Measurements from ENCODE around the gene CAMK2B. TPM values are rescaled to one million over a fixed set of nuclear protein-coding genes. Genes with fewer than 3 reads are reported as not detected.

Gene CAMK2B
- total RNA-seq, 1 experiment from 2014 or later: 0.13 TPM

DNA sequence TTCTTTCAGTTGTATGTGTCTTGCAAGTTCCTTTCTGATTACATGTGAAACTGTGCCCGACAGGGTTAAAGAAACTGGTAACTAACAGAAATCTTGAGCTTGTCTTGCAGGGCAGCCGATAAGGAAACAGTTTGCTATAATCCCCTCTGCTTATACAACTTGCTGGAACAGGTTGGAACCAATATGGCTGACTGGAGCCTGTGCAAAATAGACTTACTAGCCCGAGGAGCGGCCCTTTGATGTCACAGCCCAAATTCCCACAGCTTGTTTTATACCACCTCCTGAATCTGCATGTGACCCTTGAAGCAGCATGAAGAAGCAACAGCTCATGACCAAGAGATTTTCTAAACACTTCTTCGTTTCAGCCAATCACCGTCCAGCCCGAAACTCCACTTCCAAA is 127.9 kb downstream of the CAMK2B start:
- no peak overlapping the region for H3K27ac ChIP-seq (ENCODE audit: low read depth, low read length, poor library complexity, severe bottlenecking)
- TF ChIP-seq EZH2 (IDR thresholded peaks at IDR 0.05; ENCODE audit: borderline replicate concordance, low read depth, low read length, poor library complexity, severe bottlenecking): no peak
- TF ChIP-seq, protein P1, sequence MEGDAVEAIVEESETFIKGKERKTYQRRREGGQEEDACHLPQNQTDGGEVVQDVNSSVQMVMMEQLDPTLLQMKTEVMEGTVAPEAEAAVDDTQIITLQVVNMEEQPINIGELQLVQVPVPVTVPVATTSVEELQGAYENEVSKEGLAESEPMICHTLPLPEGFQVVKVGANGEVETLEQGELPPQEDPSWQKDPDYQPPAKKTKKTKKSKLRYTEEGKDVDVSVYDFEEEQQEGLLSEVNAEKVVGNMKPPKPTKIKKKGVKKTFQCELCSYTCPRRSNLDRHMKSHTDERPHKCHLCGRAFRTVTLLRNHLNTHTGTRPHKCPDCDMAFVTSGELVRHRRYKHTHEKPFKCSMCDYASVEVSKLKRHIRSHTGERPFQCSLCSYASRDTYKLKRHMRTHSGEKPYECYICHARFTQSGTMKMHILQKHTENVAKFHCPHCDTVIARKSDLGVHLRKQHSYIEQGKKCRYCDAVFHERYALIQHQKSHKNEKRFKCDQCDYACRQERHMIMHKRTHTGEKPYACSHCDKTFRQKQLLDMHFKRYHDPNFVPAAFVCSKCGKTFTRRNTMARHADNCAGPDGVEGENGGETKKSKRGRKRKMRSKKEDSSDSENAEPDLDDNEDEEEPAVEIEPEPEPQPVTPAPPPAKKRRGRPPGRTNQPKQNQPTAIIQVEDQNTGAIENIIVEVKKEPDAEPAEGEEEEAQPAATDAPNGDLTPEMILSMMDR (conservative IDR thresholded peaks at IDR 0.05; ENCODE audit: low read depth, low read length): no peak
- no peaks in the 10 kb centered on the region for H3K36me3 ChIP-seq (ENCODE audit: insufficient read depth, low read length, poor library complexity, severe bottlenecking)
- H3K4me3 ChIP-seq (ENCODE audit: low read depth, low read length, poor library complexity, severe bottlenecking): no peak overlapping the region
- DNase-seq (ENCODE audit: low spot score): no peak
- BruUV-seq (replicated peaks): no TSS peak
- H3K27me3 ChIP-seq (replicated peaks; ENCODE audit: insufficient read depth, low read depth, low read length, poor library complexity): no peaks in the 10 kb centered on the region
- ChIA-PET CTCF (no interaction called here), POLR2A (ENCODE audit: low non-redundant PET) (no interaction called here)
- intact Hi-C loops (cut with micrococcal nuclease; ENCODE audit: unreplicated experiment): loop anchor here (5.0 kb wide), 1 partner anchor 125 kb away; no protein-coding TSS in a partner anchor
- no peaks in the 10 kb centered on the region for H3K9me3 ChIP-seq (ENCODE audit: low read depth, low read length, poor library complexity, severe bottlenecking)
- H3K4me1 ChIP-seq (ENCODE audit: insufficient read depth, low read length, poor library complexity, severe bottlenecking): no peaks in the 10 kb centered on the region

DNA sequence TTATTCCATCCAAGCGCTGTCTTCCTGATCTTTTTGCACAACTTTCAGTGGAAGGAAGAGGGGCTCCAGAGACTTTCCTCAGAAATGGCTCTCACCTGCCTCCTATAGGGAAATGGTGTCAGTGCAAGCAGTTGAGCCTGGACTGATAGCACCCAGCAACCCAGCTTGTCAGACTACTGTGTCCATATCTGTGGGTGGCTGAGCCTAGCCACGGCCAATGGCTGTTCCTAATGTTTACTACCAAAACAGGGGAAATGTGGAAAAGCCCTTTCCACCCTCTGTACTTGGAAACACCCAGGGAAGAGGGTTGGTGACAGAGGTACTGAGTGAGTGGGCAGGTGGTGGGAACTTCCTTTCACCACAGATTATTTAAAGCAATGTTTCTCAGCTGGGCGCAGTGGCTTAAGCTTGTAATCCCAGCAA is 128.9 kb downstream of the CAMK2B start:
- BruUV-seq (replicated peaks): no TSS peak
- Histone ChIP-seq H3K4me3 (ENCODE audit: low read depth, low read length, poor library complexity, severe bottlenecking) (no peak overlapping the region), H3K27ac (ENCODE audit: low read depth, low read length, poor library complexity, severe bottlenecking) (no peak overlapping the region), H3K27me3 (replicated peaks; ENCODE audit: insufficient read depth, low read depth, low read length, poor library complexity) (no peaks in the 10 kb centered on the region), H3K4me1 (ENCODE audit: insufficient read depth, low read length, poor library complexity, severe bottlenecking) (no peaks in the 10 kb centered on the region), H3K36me3 (ENCODE audit: insufficient read depth, low read length, poor library complexity, severe bottlenecking) (no peaks in the 10 kb centered on the region), H3K9me3 (ENCODE audit: low read depth, low read length, poor library complexity, severe bottlenecking) (no peaks in the 10 kb centered on the region)
- ChIA-PET CTCF (interaction anchor here (0.9 kb wide), 1 partner anchor 124 kb away, joined by 3 read pairs; no protein-coding TSS in a partner anchor), POLR2A (ENCODE audit: low non-redundant PET) (no interaction called here)
- intact Hi-C loops (cut with micrococcal nuclease; ENCODE audit: unreplicated experiment): loop anchor here (5.0 kb wide), 1 partner anchor 124 kb away; no protein-coding TSS in a partner anchor
- peak; percentile 64 for DNase-seq (ENCODE audit: low spot score)
- no peak for TF ChIP-seq EZH2 (IDR thresholded peaks at IDR 0.05; ENCODE audit: borderline replicate concordance, low read depth, low read length, poor library complexity, severe bottlenecking)
- TF ChIP-seq, protein P1 (conservative IDR thresholded peaks at IDR 0.05; ENCODE audit: low read depth, low read length): peak; percentile 71

DNA sequence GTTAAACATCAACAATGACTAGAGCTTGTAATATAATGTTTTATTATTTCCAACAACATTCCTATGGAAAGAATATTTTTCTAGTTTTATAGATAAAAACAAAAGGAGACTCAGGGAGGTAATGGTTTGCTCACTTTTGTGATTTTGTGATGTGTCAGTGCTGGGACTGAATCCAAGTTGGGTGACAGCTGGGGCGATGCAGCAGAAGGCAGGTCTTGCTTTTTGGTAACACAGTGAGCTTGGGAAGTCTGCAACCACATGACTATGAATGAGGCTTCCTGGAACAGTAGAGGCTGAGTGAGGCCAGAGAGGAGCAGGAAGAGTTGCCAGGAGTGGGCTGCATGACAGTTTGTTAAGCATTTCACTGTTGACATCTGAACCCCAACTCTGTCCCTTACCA is 129.5 kb downstream of the CAMK2B start:
- Histone ChIP-seq H3K27ac (ENCODE audit: low read depth, low read length, poor library complexity, severe bottlenecking) (no peak overlapping the region), H3K9me3 (ENCODE audit: low read depth, low read length, poor library complexity, severe bottlenecking) (no peaks in the 10 kb centered on the region), H3K36me3 (ENCODE audit: insufficient read depth, low read length, poor library complexity, severe bottlenecking) (no peaks in the 10 kb centered on the region), H3K4me1 (ENCODE audit: insufficient read depth, low read length, poor library complexity, severe bottlenecking) (no peaks in the 10 kb centered on the region), H3K4me3 (ENCODE audit: low read depth, low read length, poor library complexity, severe bottlenecking) (no peak overlapping the region), H3K27me3 (replicated peaks; ENCODE audit: insufficient read depth, low read depth, low read length, poor library complexity) (no peaks in the 10 kb centered on the region)
- no TSS peak for BruUV-seq (replicated peaks)
- CTCF ChIA-PET: interaction anchor here (0.9 kb wide), 1 partner anchor 123 kb away, joined by 3 read pairs; no protein-coding TSS in a partner anchor
- intact Hi-C loops (cut with micrococcal nuclease; ENCODE audit: unreplicated experiment): loop anchor here (5.0 kb wide), 1 partner anchor 124 kb away; no protein-coding TSS in a partner anchor
- no peak for DNase-seq (ENCODE audit: low spot score)
- POLR2A ChIA-PET (ENCODE audit: low non-redundant PET): no interaction called here
- TF ChIP-seq, protein P1 (conservative IDR thresholded peaks at IDR 0.05; ENCODE audit: low read depth, low read length): no peak
- no peak for TF ChIP-seq EZH2 (IDR thresholded peaks at IDR 0.05; ENCODE audit: borderline replicate concordance, low read depth, low read length, poor library complexity, severe bottlenecking)
